Tibial artery (tissue), 4 donors: ENCODE measurements around the gene LRRC19.

Experiments
- DNase-seq, 2 donors: peaks; one replicate each; pipeline ENCODE4 v3.0.0-alpha.2; 2019
- H3K27ac ChIP-seq, 2 donors: fragments of 200-600 bp; sonication (generic) in 1 of 2; 1 replicate in 1 of 2; 2 replicates in 1 of 2; pipeline ENCODE4 v1.5.1; 2018 to 2019; ENCODE audit warnings: mild to moderate bottlenecking in 1 of 2
- H3K27me3 ChIP-seq, 2 donors: fragments of 200-600 bp; sonication (generic) in 1 of 2; one replicate each; pipeline versions ENCODE4 v1.5.1 to v1.6.0; 2016 to 2019
- H3K36me3 ChIP-seq, 3 donors: fragments of 200-600 bp; sonication (generic) in 2 of 3; one replicate each; pipeline ENCODE4 v1.5.1; 2016 to 2019; ENCODE audit warnings: mild to moderate bottlenecking in 2 of 3
- H3K4me1 ChIP-seq, 4 donors: fragments of 200-600 bp; sonication (generic) in 2 of 4; 1 replicate in 3 of 4; 2 replicates in 1 of 4; pipeline ENCODE4 v1.5.1; 2016 to 2019
- H3K4me3 ChIP-seq, 2 donors: fragments of 200-600 bp; sonication (generic) in 1 of 2; 1 replicate in 1 of 2; 2 replicates in 1 of 2; pipeline ENCODE4 v1.5.1; 2018 to 2019; ENCODE audit warnings: mild to moderate bottlenecking in 2 of 2
- H3K9me3 ChIP-seq, 3 donors: fragments of 200-600 bp; sonication (generic) in 1 of 3; one replicate each; pipeline ENCODE4 v1.5.1; 2016 to 2019
- intact Hi-C: fragments of 100-400 bp; cut with DNase I; formaldehyde crosslinking; loops from one replicate; pipeline ENCODE4 v1.15.0; 2023; ENCODE audit warnings: low total_unique reads
- TF ChIP-seq, protein P1 (sequence below), 2 experiments: fragments of 200-600 bp in 1 of 2; fragments of 450-650 bp in 1 of 2; IDR thresholded peaks; one replicate each; pipeline ENCODE4 v1.5.1; 2017 to 2019; ENCODE audit warnings: antibody characterized with exemption in 2 of 2, mild to moderate bottlenecking in 1 of 2, moderate library complexity in 1 of 2

Gene LRRC19

DNA sequence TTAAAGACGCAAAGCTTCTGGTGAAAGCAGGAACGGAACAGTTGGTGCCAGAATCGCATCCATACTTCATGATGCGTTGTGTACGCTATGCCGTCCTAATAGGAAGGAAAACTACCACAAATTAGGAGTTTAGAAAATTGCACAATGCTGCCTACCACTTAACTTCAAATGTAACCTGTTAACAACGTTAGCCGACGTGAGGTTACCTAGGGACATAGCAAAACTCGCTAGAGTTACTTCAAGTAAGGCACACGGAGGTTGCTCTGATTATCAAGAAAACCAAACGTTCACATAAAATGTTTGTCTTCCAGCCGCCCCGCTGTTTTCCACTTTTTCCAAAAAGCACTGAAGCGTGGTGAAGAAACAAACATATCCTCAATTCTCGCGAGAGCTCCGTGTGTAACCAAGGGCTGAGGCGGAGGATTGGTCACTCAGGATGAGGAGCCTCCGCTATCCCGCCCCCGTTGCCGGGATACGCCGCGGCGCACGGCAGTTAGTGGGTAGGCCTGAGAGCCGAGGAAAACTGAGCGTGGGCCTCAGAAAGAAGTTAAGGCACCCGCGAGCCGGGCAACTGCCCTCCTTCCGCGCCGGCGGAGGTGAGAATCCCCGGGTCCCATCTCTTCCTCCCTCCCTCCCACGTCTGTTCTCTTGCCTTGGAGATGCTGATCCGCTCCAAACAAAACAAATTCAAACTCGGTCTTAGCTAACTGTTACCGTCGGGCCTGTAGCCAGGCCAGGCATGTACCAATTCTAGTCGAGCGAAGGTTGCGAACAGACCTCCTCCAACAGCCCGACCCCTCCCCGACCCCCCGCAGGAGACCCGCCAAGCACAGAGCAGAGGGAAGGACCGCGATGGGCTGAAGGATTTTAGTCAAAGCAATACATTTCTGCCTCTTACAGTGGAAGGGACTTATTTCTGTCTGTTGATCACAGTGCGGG lies 49.3 kb downstream of the LRRC19 start, which contains the start of gene IFT74:
IFT74 (plus strand) TSS at position 492 of the 939 bp plus-strand sequence. CDS start 5,556 bp downstream, outside the sequence.
- peak within 1 kb of the TSS; percentile 61 to 75 for H3K4me3 ChIP-seq
- H3K9me3 ChIP-seq = no peaks in the 10 kb centered on the region
- TF ChIP-seq, protein P1, sequence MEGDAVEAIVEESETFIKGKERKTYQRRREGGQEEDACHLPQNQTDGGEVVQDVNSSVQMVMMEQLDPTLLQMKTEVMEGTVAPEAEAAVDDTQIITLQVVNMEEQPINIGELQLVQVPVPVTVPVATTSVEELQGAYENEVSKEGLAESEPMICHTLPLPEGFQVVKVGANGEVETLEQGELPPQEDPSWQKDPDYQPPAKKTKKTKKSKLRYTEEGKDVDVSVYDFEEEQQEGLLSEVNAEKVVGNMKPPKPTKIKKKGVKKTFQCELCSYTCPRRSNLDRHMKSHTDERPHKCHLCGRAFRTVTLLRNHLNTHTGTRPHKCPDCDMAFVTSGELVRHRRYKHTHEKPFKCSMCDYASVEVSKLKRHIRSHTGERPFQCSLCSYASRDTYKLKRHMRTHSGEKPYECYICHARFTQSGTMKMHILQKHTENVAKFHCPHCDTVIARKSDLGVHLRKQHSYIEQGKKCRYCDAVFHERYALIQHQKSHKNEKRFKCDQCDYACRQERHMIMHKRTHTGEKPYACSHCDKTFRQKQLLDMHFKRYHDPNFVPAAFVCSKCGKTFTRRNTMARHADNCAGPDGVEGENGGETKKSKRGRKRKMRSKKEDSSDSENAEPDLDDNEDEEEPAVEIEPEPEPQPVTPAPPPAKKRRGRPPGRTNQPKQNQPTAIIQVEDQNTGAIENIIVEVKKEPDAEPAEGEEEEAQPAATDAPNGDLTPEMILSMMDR (IDR thresholded peaks at IDR 0.05) = no peak
- H3K4me1 ChIP-seq = peaks cover 0 to 10% (median 5%) of the 10 kb centered on the region in 4 donors
- intact Hi-C loops = loop anchor here (5.0 kb wide), 1 partner anchor 64 kb away; the partner anchor contains the start of gene CAAP1
- peak within 1 kb of the TSS; percentile 80 to 92 for H3K27ac ChIP-seq
- no peaks in the 10 kb centered on the region for H3K36me3 ChIP-seq
- no peaks in the 10 kb centered on the region for H3K27me3 ChIP-seq
- peak; percentile 99 for DNase-seq

DNA sequence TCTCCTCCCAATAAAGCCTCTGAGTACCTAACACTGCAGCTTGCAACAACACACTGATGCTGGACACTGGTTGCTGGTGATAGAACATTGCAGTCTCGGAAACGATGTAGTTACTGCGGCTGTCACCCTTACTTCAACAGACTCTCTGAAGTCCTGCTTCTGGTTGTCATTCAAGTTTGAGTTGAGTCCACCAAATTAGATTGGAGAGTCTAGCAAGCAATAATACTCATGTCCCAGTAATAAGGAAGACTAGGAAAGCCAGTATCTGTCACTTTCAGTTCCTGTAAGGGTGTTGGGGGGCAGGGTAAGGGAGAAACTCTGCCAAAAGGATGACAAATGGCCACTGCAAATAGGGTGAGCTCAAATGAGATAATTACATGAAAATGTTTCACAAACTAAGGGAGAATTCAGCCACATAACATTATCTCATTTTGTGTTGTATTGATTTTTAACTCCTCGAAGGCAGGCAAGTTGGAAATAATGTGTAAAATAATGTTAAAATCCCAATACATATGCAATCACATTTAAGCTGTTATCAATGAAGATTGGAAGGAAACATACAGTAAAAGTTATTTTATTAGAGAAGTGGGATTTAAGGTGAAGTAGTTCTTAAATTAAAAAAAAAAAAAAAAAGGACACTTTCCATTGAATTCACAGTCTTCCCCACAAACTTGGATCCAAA lies 50.1 kb downstream of the LRRC19 start:
- TF ChIP-seq, protein P1 (IDR thresholded peaks at IDR 0.05) = no peak
- no peaks in the 10 kb centered on the region for H3K27me3 ChIP-seq
- peak overlapping the region; percentile 61 to 75 for H3K4me3 ChIP-seq
- no peaks in the 10 kb centered on the region for H3K9me3 ChIP-seq
- no peak for DNase-seq
- peaks cover 0 to 10% (median 5%) of the 10 kb centered on the region in 4 donors for H3K4me1 ChIP-seq
- intact Hi-C loops = loop anchor here (5.0 kb wide), 1 partner anchor 63 kb away; the partner anchor contains the start of gene CAAP1
- H3K36me3 ChIP-seq = no peaks in the 10 kb centered on the region
- H3K27ac ChIP-seq = peak overlapping the region; percentile 80 to 92

DNA sequence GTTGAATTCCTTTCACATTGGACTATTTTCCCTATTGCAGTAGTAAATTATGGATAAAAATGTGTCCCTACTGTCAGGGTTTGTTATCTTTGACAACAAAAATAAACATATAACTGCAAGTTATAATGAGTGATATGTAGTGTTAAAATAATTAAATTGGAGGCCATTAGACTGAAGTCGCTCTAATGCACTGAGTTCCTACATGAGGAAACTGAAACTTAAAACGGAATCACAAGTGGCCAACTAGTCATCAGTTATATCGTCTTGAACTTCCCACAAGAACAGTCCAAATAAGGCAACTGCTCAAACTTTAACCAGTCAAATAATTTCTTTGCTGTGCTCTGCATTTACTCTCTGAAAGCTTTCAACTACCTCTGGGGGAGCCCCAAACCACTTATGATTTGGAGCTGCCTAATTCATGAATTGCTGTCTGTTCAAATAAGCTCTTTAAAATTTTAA lies 51.4 kb downstream of the LRRC19 start:
- Histone ChIP-seq H3K9me3 (no peaks in the 10 kb centered on the region), H3K27ac (no peak overlapping the region), H3K4me3 (no peak overlapping the region), H3K27me3 (no peaks in the 10 kb centered on the region), H3K4me1 (peaks cover 0 to 10% (median 5%) of the 10 kb centered on the region in 4 donors), H3K36me3 (no peaks in the 10 kb centered on the region)
- TF ChIP-seq, protein P1 (IDR thresholded peaks at IDR 0.05) = no peak
- intact Hi-C loops = no loop called here
- DNase-seq = no peak

- no peaks in the 10 kb centered on the region for H3K27me3 ChIP-seq
- H3K9me3 ChIP-seq = no peaks in the 10 kb centered on the region
- H3K36me3 ChIP-seq = no peaks in the 10 kb centered on the region
- H3K4me1 ChIP-seq = peaks cover 0 to 11% (median 4%) of the 10 kb centered on the region in 4 donors
- TF ChIP-seq, protein P1 (IDR thresholded peaks at IDR 0.05) = no peak
- H3K4me3 ChIP-seq = no peak overlapping the region
- DNase-seq = no peak
- no peak overlapping the region for H3K27ac ChIP-seq
- intact Hi-C loops = no loop called here
These were observed 53.7 kb downstream of the LRRC19 start for GRCh38 chr9:26951794-26952193.

GRCh38 chr9:26950521-26950920 lies 55.0 kb downstream of the LRRC19 start:
- TF ChIP-seq, protein P1 (IDR thresholded peaks at IDR 0.05) = no peak

More at GRCh38 chr9:26950521-26950920, 55.0 kb downstream of the LRRC19 start:
- Histone ChIP-seq H3K27me3 (no peaks in the 10 kb centered on the region), H3K4me3 (no peak overlapping the region), H3K27ac (no peak overlapping the region), H3K36me3 (no peaks in the 10 kb centered on the region), H3K4me1 (peaks cover 0 to 16% (median 11%) of the 10 kb centered on the region in 4 donors), H3K9me3 (no peaks in the 10 kb centered on the region)
- intact Hi-C loops = no loop called here
- no peak for DNase-seq
